Measurements from ENCODE around the gene CPTP.

The CPTP gene

DNA sequence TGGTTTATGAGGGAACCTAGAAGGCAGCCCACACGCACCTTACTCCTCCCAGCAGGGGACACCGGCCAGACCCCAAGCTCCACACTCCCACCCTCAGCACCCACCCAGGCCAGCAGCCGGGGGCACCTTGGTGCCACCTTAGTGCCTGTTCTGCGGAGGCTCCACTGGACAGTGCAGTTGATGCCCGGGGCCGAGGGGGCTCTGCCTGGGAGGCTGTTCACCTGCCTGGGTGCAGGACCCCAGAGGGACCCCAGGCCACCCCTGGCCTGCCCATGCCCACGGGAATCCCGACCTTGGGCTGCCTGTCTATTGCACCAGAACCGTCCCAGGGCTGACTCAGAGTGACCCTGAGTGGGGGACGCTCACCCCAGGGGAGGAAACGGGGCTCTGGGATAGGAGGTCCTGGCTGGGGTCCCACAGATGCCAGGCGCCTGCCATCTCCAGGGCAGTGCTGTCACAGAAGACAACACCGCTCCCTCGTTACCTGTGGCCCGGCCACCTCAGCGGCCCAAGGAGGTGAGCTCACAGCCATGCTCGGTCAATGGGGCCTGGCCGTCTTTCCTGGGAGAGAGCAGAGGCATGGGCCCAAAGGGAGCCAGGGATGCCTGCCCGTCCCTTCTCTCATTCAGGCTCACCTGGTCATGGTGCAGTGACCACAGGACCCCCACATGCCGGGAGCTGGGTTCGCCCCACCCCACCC is 43.7 kb upstream of the CPTP start:
- no peaks in the 10 kb centered on the region for H3K4me1 ChIP-seq (ENCODE audit: control insufficient read depth, low read depth, low read length)
- no peak overlapping the region for H3K4me2 ChIP-seq (ENCODE audit: low read length)
- no peak overlapping the region for H2BK15ac ChIP-seq (replicated peaks; ENCODE audit: low read depth)
- H3K9ac ChIP-seq (ENCODE audit: low read length), result no peak overlapping the region
- H3K27me3 ChIP-seq (ENCODE audit: insufficient read depth, low read length, poor library complexity), result no peaks in the 10 kb centered on the region
- H3K36me3 ChIP-seq (ENCODE audit: control insufficient read depth, insufficient read depth, low read length), result no peaks in the 10 kb centered on the region
- no peak overlapping the region for H3K56ac ChIP-seq (ENCODE audit: low read length)
- H3K79me2 ChIP-seq (ENCODE audit: control insufficient read depth, insufficient read depth, low read length), result no peaks in the 10 kb centered on the region
- no peak overlapping the region for H4K8ac ChIP-seq (ENCODE audit: low read depth, low read length)
- no peak overlapping the region for H3K23ac ChIP-seq (ENCODE audit: low read length)
- no peak overlapping the region for H4K5ac ChIP-seq (ENCODE audit: low read length)
- no CpG with 5 or more reads among the region's 21 CpGs for WGBS (ENCODE audit: extremely low coverage, insufficient coverage, low lambda C conversion rate)
- H3K27ac ChIP-seq (ENCODE audit: low read depth, low read length), result no peak overlapping the region
- H3K18ac ChIP-seq (ENCODE audit: low read length), result no peak overlapping the region
- H2AK5ac ChIP-seq (ENCODE audit: low read length), result no peak overlapping the region
- no peak for DNase-seq
- H2BK5ac ChIP-seq (ENCODE audit: low read length), result no peak overlapping the region
- no peak overlapping the region for H3K4ac ChIP-seq (ENCODE audit: low read depth, low read length)
- H3K79me1 ChIP-seq (ENCODE audit: low read length), result no peaks in the 10 kb centered on the region
- H2BK120ac ChIP-seq (ENCODE audit: low read depth, low read length), result no peak overlapping the region
- no peak overlapping the region for H3K4me3 ChIP-seq (ENCODE audit: low read length)

DNA sequence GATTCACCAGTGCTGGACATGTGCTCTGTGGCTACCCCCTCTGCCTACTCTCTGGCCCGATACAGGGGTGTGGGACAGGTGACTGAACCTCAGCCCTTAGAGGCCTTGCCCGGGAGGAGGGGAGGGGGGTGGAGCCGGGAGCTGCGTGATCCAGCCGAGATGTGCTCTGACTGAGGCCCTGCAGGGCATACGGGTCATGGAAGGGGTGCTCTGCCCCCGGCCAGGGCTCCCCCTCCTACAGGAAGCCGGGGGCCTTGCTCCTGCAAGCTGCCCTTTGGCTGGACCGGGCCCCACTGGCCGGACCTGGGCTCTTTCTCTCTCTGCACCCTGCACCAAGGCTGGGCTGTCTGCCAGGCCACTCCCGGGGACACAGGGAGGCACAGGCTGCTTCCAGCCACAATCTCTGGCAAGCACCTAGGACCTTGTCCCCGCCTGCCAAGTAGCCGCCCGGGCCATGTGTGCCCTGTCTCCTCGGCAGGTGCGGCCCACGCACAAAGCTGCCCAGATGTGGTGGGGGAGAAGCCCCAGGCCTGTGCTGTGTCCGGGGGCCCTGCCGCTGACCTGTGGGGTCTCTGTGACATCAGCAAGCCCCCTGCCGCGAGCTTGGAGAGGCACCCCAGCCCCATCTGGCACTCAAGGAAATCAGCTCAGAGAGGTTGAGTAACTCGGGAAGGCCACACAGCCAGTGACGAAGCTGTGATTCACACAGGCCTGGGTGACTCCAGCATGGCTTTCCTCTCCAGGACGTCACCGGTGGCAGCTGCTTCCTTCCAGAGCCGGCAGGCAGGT is 42.9 kb upstream of the CPTP start:
- Histone ChIP-seq H2AK5ac (ENCODE audit: low read length) (no peak overlapping the region), H3K4me1 (ENCODE audit: control insufficient read depth, low read depth, low read length) (no peaks in the 10 kb centered on the region), H3K27ac (ENCODE audit: low read depth, low read length) (no peak overlapping the region), H4K5ac (ENCODE audit: low read length) (no peak overlapping the region), H3K79me2 (ENCODE audit: control insufficient read depth, insufficient read depth, low read length) (no peaks in the 10 kb centered on the region), H3K27me3 (ENCODE audit: insufficient read depth, low read length, poor library complexity) (no peaks in the 10 kb centered on the region), H4K8ac (ENCODE audit: low read depth, low read length) (no peak overlapping the region), H3K4ac (ENCODE audit: low read depth, low read length) (no peak overlapping the region), H2BK15ac (replicated peaks; ENCODE audit: low read depth) (no peak overlapping the region), H3K79me1 (ENCODE audit: low read length) (no peaks in the 10 kb centered on the region), H3K18ac (ENCODE audit: low read length) (no peak overlapping the region), H3K4me3 (ENCODE audit: low read length) (no peak overlapping the region), H3K36me3 (ENCODE audit: control insufficient read depth, insufficient read depth, low read length) (no peaks in the 10 kb centered on the region), H2BK120ac (ENCODE audit: low read depth, low read length) (no peak overlapping the region), H3K4me2 (ENCODE audit: low read length) (no peak overlapping the region), H3K9ac (ENCODE audit: low read length) (no peak overlapping the region), H3K23ac (ENCODE audit: low read length) (no peak overlapping the region), H3K56ac (ENCODE audit: low read length) (no peak overlapping the region), H2BK5ac (ENCODE audit: low read length) (no peak overlapping the region)
- WGBS (ENCODE audit: extremely low coverage, insufficient coverage, low lambda C conversion rate), result no CpG with 5 or more reads among the region's 26 CpGs
- no peak for DNase-seq

DNA sequence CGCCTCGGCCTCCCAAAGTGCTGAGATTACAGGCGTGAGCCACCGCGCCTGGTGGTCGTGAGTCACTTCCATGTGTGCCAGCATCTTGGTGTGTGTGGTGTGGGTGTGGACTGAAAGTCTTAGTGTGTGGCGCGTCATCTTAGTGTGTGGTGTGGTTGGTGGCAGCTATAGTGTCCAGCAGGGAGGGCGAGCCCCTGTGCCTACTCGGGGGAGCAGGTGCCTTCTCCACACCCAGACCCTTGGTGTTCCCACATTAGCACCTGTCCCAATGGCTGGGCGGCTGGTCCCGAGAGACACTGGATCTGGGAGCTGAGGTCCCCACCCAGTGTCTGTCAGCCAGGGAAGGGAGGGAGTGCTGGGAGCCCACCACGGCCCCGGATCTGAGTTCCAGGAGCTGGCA is 41.6 kb upstream of the CPTP start:
- WGBS (ENCODE audit: extremely low coverage, insufficient coverage, low lambda C conversion rate), result no CpG with 5 or more reads among the region's 14 CpGs

DNA sequence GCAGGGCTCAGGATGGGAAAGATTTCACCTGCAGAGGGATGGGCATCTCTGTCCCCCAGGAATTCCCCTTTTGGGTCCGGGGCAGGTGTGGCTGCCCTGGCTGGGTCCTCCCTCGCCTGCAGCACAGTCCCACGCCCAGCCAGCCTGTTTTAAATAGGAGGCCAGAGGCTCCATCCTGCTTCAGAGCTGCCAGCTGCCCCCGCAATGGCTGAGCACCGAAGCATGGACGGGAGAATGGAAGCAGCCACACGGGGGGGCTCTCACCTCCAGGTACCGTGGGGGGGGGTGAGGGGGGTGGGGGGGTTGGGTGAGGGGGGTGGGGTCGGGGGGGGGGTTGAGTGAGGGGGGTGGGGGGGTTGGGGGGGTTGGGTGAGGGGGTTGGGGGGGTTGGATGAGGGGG is 40.8 kb upstream of the CPTP start:
- Histone ChIP-seq H3K4me3 (ENCODE audit: low read length) (no peak overlapping the region), H3K9ac (ENCODE audit: low read length) (no peak overlapping the region), H4K8ac (ENCODE audit: low read depth, low read length) (no peak overlapping the region), H2BK15ac (replicated peaks; ENCODE audit: low read depth) (no peak overlapping the region), H2BK120ac (ENCODE audit: low read depth, low read length) (no peak overlapping the region), H3K36me3 (ENCODE audit: control insufficient read depth, insufficient read depth, low read length) (no peaks in the 10 kb centered on the region), H3K18ac (ENCODE audit: low read length) (no peak overlapping the region), H3K4ac (ENCODE audit: low read depth, low read length) (no peak overlapping the region), H3K23ac (ENCODE audit: low read length) (no peak overlapping the region), H3K4me2 (ENCODE audit: low read length) (no peak overlapping the region), H3K56ac (ENCODE audit: low read length) (no peak overlapping the region), H3K27me3 (ENCODE audit: insufficient read depth, low read length, poor library complexity) (no peaks in the 10 kb centered on the region), H2AK5ac (ENCODE audit: low read length) (no peak overlapping the region), H4K5ac (ENCODE audit: low read length) (no peak overlapping the region), H3K79me1 (ENCODE audit: low read length) (no peaks in the 10 kb centered on the region), H2BK5ac (ENCODE audit: low read length) (no peak overlapping the region), H3K27ac (ENCODE audit: low read depth, low read length) (no peak overlapping the region), H3K4me1 (ENCODE audit: control insufficient read depth, low read depth, low read length) (no peaks in the 10 kb centered on the region), H3K79me2 (ENCODE audit: control insufficient read depth, insufficient read depth, low read length) (no peaks in the 10 kb centered on the region)
- no CpG with 5 or more reads among the region's 9 CpGs for WGBS (ENCODE audit: extremely low coverage, insufficient coverage, low lambda C conversion rate)
- DNase-seq, result peak; percentile 54

More for the DNA sequence above, 41.6 kb upstream of the CPTP start:
- Histone ChIP-seq H3K4me1 (ENCODE audit: control insufficient read depth, low read depth, low read length) (no peaks in the 10 kb centered on the region), H4K8ac (ENCODE audit: low read depth, low read length) (no peak overlapping the region), H3K4me2 (ENCODE audit: low read length) (no peak overlapping the region), H3K27ac (ENCODE audit: low read depth, low read length) (no peak overlapping the region), H2BK15ac (replicated peaks; ENCODE audit: low read depth) (no peak overlapping the region), H4K5ac (ENCODE audit: low read length) (no peak overlapping the region), H3K4me3 (ENCODE audit: low read length) (no peak overlapping the region), H3K4ac (ENCODE audit: low read depth, low read length) (no peak overlapping the region), H2BK120ac (ENCODE audit: low read depth, low read length) (no peak overlapping the region), H2BK5ac (ENCODE audit: low read length) (no peak overlapping the region), H3K27me3 (ENCODE audit: insufficient read depth, low read length, poor library complexity) (no peaks in the 10 kb centered on the region), H3K23ac (ENCODE audit: low read length) (no peak overlapping the region), H3K18ac (ENCODE audit: low read length) (no peak overlapping the region), H3K36me3 (ENCODE audit: control insufficient read depth, insufficient read depth, low read length) (no peaks in the 10 kb centered on the region), H3K9ac (ENCODE audit: low read length) (no peak overlapping the region), H3K79me1 (ENCODE audit: low read length) (no peaks in the 10 kb centered on the region), H3K56ac (ENCODE audit: low read length) (no peak overlapping the region), H2AK5ac (ENCODE audit: low read length) (no peak overlapping the region), H3K79me2 (ENCODE audit: control insufficient read depth, insufficient read depth, low read length) (no peaks in the 10 kb centered on the region)
- DNase-seq, result no peak

DNA sequence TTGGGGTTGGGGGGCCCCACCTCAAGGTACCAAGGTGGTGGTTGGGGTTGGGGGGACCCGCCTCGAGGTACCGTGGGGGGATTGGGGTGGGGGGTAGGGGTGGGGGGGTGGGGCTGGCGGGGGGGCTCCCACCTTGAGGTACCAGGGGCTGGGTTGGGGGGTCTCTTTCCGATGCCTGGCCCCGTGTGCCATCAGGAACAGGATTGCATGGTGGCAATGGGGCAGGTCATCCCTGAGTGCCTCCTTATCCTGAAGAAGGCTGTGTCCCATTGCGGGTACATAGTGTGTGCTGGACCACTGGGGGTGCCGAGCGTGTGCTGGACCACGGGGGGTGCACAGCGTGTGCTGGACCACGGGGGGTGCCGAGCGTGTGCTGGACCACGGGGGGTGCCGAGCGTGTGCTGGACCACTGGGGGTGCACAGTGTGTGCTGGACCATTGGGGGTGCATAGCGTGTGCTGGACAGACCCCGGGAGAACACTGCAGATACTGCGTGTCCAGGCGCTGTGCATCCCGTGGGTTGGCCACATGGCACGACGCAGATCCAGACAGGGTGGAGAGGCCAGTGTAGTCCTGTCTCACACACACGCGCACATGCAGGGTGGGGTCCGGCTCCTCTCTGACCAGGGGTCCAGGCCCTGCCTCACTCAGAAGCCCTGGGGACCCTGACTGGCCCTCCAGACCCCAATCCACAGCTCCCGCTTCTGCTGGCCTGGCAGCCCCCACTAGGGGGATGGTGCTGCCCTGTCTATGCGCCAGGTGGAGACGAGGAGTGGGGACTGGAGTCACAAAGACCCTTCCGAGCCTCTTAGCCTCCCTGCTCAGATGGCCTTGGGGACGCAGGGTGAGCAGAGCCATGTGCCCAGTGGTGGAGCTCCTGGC is 40.1 kb upstream of the CPTP start:
- no peak overlapping the region for H3K4ac ChIP-seq (ENCODE audit: low read depth, low read length)
- H2BK120ac ChIP-seq (ENCODE audit: low read depth, low read length), result no peak overlapping the region
- no peaks in the 10 kb centered on the region for H3K79me2 ChIP-seq (ENCODE audit: control insufficient read depth, insufficient read depth, low read length)
- H3K23ac ChIP-seq (ENCODE audit: low read length), result no peak overlapping the region
- H4K5ac ChIP-seq (ENCODE audit: low read length), result no peak overlapping the region
- WGBS (ENCODE audit: extremely low coverage, insufficient coverage, low lambda C conversion rate), result no CpG with 5 or more reads among the region's 32 CpGs
- no peak for DNase-seq
- no peak overlapping the region for H3K9ac ChIP-seq (ENCODE audit: low read length)
- no peaks in the 10 kb centered on the region for H3K79me1 ChIP-seq (ENCODE audit: low read length)
- H3K36me3 ChIP-seq (ENCODE audit: control insufficient read depth, insufficient read depth, low read length), result no peaks in the 10 kb centered on the region
- H3K4me2 ChIP-seq (ENCODE audit: low read length), result no peak overlapping the region
- no peaks in the 10 kb centered on the region for H3K27me3 ChIP-seq (ENCODE audit: insufficient read depth, low read length, poor library complexity)
- H2BK15ac ChIP-seq (replicated peaks; ENCODE audit: low read depth), result no peak overlapping the region
- no peaks in the 10 kb centered on the region for H3K4me1 ChIP-seq (ENCODE audit: control insufficient read depth, low read depth, low read length)
- H3K18ac ChIP-seq (ENCODE audit: low read length), result no peak overlapping the region
- no peak overlapping the region for H2AK5ac ChIP-seq (ENCODE audit: low read length)
- no peak overlapping the region for H3K4me3 ChIP-seq (ENCODE audit: low read length)
- H2BK5ac ChIP-seq (ENCODE audit: low read length), result no peak overlapping the region
- no peak overlapping the region for H4K8ac ChIP-seq (ENCODE audit: low read depth, low read length)
- H3K27ac ChIP-seq (ENCODE audit: low read depth, low read length), result no peak overlapping the region
- no peak overlapping the region for H3K56ac ChIP-seq (ENCODE audit: low read length)

Data from mesendoderm (in vitro differentiated cells).